Measurements from ENCODE around the gene CALY.

DNA sequence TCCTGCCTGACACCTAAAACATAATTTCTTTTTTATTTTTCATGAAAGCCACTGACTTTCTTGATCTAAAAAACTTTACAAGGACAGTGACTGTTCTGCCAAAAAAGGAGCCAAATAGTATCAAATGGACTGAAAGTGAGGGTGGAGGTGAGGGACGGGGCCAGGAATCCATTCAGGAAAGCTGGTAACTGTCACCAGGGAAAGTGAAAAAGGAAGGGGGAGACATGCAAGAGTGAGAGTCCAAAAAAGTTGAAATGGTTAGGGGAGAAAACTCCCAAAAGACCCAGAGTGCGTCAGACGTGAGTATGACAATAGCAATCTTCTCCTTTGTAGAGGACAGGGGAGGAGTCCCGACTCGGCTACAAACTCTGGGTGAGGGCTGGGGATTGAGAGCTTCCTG lies 7.5 kb upstream of the CALY start:
- TF ChIP-seq POLR2A (IDR thresholded peaks at IDR 0.05; ENCODE audit: low read depth) = no peak
- no peak for TF ChIP-seq EP300 (IDR thresholded peaks at IDR 0.05)
- TF ChIP-seq, protein P1, sequence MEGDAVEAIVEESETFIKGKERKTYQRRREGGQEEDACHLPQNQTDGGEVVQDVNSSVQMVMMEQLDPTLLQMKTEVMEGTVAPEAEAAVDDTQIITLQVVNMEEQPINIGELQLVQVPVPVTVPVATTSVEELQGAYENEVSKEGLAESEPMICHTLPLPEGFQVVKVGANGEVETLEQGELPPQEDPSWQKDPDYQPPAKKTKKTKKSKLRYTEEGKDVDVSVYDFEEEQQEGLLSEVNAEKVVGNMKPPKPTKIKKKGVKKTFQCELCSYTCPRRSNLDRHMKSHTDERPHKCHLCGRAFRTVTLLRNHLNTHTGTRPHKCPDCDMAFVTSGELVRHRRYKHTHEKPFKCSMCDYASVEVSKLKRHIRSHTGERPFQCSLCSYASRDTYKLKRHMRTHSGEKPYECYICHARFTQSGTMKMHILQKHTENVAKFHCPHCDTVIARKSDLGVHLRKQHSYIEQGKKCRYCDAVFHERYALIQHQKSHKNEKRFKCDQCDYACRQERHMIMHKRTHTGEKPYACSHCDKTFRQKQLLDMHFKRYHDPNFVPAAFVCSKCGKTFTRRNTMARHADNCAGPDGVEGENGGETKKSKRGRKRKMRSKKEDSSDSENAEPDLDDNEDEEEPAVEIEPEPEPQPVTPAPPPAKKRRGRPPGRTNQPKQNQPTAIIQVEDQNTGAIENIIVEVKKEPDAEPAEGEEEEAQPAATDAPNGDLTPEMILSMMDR (IDR thresholded peaks at IDR 0.05) = no peak

Data from esophagus muscularis mucosa (tissue), 4 donors.